ENCODE data around the gene RNF125. TPM values are rescaled to one million over a fixed set of nuclear protein-coding genes. Genes with fewer than 3 reads are reported as not detected.

Gene RNF125
- total RNA-seq, 1 donor from 2014 or later = 1.3 TPM

DNA sequence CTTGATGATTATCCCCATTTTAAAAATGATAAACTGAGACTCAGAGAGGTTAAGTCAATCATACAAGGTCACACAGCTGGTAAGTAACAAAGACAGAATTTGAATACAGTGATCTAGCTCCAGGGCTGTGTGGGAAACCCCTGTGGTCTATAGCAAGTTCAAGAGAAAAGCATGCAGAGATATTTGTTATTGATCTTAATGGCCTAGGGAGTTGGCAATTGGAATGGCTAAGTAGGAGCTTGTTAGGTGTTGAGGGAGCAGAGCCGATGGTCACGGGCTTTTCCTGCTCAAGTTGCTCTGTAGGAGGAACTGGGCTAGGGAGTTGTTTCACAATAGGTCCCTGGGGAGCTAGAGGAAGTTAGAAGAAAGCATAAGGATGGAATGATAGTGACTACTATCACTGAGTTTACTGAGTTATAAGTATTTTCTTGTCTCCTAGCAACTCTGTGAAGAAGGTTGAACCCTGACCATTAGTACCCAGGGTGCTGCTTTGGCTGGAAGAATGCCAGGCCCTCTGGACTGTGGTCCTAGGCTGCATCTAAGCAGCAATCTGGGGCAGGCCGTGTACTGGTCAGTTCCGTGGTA is 30.0 kb downstream of the RNF125 start:
- peak; percentile 4 for DNase-seq (ENCODE audit: low read depth)
- FAIRE-seq = no peak
- H3K27me3 ChIP-seq (ENCODE audit: control insufficient read depth, insufficient read depth, low read length) = no peaks in the 10 kb centered on the region
- H3K4me3 ChIP-seq (ENCODE audit: low read depth, low read length) = no peak overlapping the region
- TF ChIP-seq, protein P1, sequence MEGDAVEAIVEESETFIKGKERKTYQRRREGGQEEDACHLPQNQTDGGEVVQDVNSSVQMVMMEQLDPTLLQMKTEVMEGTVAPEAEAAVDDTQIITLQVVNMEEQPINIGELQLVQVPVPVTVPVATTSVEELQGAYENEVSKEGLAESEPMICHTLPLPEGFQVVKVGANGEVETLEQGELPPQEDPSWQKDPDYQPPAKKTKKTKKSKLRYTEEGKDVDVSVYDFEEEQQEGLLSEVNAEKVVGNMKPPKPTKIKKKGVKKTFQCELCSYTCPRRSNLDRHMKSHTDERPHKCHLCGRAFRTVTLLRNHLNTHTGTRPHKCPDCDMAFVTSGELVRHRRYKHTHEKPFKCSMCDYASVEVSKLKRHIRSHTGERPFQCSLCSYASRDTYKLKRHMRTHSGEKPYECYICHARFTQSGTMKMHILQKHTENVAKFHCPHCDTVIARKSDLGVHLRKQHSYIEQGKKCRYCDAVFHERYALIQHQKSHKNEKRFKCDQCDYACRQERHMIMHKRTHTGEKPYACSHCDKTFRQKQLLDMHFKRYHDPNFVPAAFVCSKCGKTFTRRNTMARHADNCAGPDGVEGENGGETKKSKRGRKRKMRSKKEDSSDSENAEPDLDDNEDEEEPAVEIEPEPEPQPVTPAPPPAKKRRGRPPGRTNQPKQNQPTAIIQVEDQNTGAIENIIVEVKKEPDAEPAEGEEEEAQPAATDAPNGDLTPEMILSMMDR (IDR thresholded peaks at IDR 0.05; ENCODE audit: insufficient read depth, low read length, severe bottlenecking) = no peak
- H3K36me3 ChIP-seq (ENCODE audit: control insufficient read depth, insufficient read depth, low read length) = no peaks in the 10 kb centered on the region

DNA sequence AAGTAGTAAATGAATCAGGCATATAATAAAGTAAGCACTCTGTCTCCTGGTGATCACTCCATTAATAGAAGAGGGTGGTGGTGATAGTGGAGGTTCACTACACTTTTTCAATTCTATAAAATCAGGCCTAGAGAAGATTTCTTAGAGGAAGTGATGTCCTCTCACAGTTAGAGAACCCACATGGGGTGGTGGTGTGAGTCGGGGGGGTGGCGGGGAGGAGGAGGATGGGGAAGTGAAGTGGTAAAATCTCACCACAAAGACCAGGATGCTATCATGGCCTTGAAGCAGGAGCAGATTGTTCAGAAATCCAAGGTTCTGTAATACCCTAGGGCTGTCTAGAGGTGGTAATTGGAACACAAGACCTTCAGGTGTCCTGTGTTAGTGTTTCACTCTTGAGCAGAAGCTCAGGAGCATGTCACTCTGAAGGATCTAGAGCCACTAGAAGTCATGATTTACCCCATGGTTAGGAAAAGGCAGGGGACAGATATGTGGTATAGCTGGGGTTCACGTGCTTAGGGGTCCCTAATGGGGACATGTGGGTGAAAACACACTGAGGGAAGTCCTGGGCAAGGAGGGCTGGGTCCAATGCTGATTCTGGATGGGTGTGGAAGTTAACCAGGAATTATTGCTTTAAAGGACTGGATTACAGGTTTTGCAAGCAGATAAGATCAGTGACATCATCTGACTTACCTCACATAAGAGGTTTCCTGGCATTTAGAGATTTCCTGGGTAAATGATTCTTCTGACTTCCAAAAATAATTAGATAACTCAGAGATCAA is 31.0 kb downstream of the RNF125 start:
- no peaks in the 10 kb centered on the region for H3K36me3 ChIP-seq (ENCODE audit: control insufficient read depth, insufficient read depth, low read length)
- peak; percentile 17 for DNase-seq (ENCODE audit: low read depth)
- TF ChIP-seq, protein P1 (IDR thresholded peaks at IDR 0.05; ENCODE audit: insufficient read depth, low read length, severe bottlenecking) = no peak
- H3K27me3 ChIP-seq (ENCODE audit: control insufficient read depth, insufficient read depth, low read length) = no peaks in the 10 kb centered on the region
- FAIRE-seq = no peak
- no peak overlapping the region for H3K4me3 ChIP-seq (ENCODE audit: low read depth, low read length)

DNA sequence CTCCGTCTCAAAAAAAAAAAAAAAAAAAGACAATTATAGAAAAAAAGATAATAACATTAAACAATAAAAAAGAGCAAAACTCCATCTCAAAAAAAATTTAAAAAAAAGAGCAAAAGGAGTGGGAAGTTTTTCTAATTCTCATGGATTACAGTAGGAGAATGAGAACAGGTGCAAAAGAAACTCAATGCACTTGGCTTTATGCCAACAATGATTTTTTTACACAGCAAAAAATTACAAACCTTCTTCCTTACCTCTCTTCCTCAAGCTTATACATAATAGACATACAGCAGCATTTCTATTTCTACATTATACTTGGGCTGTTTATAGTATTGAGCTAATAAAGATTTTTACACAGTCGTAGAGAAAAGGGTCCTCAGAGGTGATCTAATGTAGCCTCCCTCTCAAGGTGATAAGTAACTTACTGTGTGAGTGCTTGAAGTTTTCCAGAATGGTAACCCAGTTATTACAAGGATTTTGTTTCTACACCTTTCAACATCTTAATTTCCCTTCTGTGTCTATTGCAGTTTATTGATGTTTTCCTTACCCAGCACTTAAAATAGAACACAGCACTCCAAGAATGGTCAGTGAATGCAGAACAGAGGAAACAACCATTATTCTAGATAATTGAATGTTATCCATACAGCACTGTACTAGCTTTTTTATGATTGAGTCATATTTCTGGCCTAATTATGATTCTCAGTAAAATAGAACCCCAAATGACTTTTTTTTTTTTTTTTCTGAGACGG is 38.2 kb downstream of the RNF125 start:
- TF ChIP-seq, protein P1 (IDR thresholded peaks at IDR 0.05; ENCODE audit: insufficient read depth, low read length, severe bottlenecking) = no peak
- H3K36me3 ChIP-seq (ENCODE audit: control insufficient read depth, insufficient read depth, low read length) = no peaks in the 10 kb centered on the region
- FAIRE-seq (no peak), DNase-seq (ENCODE audit: low read depth) (no peak)
- H3K27me3 ChIP-seq (ENCODE audit: control insufficient read depth, insufficient read depth, low read length) = no peaks in the 10 kb centered on the region
- H3K4me3 ChIP-seq (ENCODE audit: low read depth, low read length) = no peak overlapping the region

DNA sequence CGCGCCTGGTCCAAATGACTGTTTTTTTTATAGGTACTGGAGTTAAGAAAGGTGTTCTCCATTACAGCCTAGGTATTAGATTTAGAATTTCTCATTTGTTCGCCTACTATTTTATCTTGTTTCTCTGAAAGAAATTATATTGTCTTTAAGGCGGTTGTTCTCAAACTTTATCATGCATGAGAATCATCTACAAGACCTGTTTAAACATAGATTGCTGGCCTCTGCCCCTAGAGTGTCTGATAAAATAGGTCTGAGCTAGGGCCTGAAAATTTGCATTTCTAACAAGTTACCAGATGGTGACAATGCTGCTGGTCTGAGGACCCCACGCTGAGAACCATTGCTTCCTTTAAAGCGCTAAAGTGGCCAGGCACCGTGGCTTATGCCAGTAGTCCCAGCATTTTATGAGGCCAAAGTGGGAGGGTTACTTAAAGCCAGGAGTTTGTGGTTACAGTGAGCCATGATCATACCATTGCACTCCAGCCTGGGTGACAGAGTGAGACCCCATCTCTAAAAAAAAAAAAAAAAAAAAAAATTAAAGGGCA is 39.1 kb downstream of the RNF125 start:
- FAIRE-seq (no peak), DNase-seq (ENCODE audit: low read depth) (no peak)
- no peaks in the 10 kb centered on the region for H3K27me3 ChIP-seq (ENCODE audit: control insufficient read depth, insufficient read depth, low read length)
- H3K4me3 ChIP-seq (ENCODE audit: low read depth, low read length) = no peak overlapping the region
- TF ChIP-seq, protein P1 (IDR thresholded peaks at IDR 0.05; ENCODE audit: insufficient read depth, low read length, severe bottlenecking) = no peak
- H3K36me3 ChIP-seq (ENCODE audit: control insufficient read depth, insufficient read depth, low read length) = no peaks in the 10 kb centered on the region

DNA sequence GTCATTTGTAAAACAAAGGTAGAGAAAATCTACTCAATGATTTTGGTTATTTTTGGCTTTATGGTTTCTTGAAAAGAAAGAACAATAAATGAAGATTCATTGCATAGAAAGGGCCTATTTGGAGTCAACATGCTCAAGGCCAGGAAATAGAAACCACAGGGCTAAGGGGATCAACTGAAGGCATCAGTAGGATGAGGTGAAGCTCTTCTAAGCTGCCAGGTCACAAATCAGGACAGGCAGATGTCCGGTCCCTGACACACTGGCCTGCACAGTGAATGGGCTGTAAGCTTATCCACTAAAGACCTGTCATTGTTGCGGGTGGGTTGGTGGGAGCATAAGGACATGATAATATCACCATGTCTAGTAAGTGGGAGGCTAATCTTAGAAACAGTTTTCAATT is 41.4 kb downstream of the RNF125 start:
- Histone ChIP-seq H3K27me3 (ENCODE audit: control insufficient read depth, insufficient read depth, low read length) (no peaks in the 10 kb centered on the region), H3K36me3 (ENCODE audit: control insufficient read depth, insufficient read depth, low read length) (no peaks in the 10 kb centered on the region), H3K4me3 (ENCODE audit: low read depth, low read length) (no peak overlapping the region)
- DNase-seq (ENCODE audit: low read depth) = no peak
- FAIRE-seq = no peak
- TF ChIP-seq, protein P1 (IDR thresholded peaks at IDR 0.05; ENCODE audit: insufficient read depth, low read length, severe bottlenecking) = no peak

Measured in bronchial epithelial cell (primary cell).